PC-3 (cell line): ENCODE measurements around the gene NABP1. TPM values are rescaled to one million over a fixed set of nuclear protein-coding genes. Genes with fewer than 3 reads are reported as not detected.

Experiments
- ATAC-seq: fragments of 200-7000 bp; cut with Tn5 transposase; 2 replicates; pipeline ENCODE4 v1.9.1; 2020; ENCODE audit warnings: mild to moderate bottlenecking, moderate library complexity
- BruUV-seq: library from RNA; stranded (reverse); fragments of 400-500 nt; replicated peaks from 2 replicates; lab custom pipeline; 2021; lab: Mats Ljungman, UMichigan
- CTCF ChIA-PET: fragments of 300-600 bp; sonication (Branson Sonifier 250); formaldehyde crosslinking; loops from one replicate; lab custom pipeline; 2022; ENCODE audit warnings: antibody characterized with exemption; lab: Charles Lee
- POLR2A ChIA-PET: fragments of 300-600 bp; sonication (Branson Sonifier 250); formaldehyde crosslinking; loops from one replicate; lab custom pipeline; 2022; ENCODE audit warnings: antibody characterized with exemption; ENCODE audit not compliant: unreplicated experiment; lab: Charles Lee
- DNase-seq: peaks from one replicate; pipeline ENCODE4 v3.0.0-alpha.2; 2015
- H2AFZ ChIP-seq: fragments of 300-600 bp; sonication (generic); 2 replicates; pipeline ENCODE4 v1.6.0; 2016; ENCODE audit warnings: antibody characterized with exemption, low read length
- H3F3A ChIP-seq: fragments of 300-600 bp; sonication (generic); one replicate; pipeline ENCODE4 v1.6.0; 2017; ENCODE audit warnings: antibody characterized with exemption, low read length, control low read depth, mild to moderate bottlenecking; ENCODE audit not compliant: unreplicated experiment
- H3K27ac ChIP-seq: fragments of 300-600 bp; sonication (generic); 2 replicates; pipeline ENCODE4 v1.5.1; 2016; ENCODE audit warnings: mild to moderate bottlenecking, low read length
- H3K27me3 ChIP-seq: fragments of 300-600 bp; sonication (generic); 2 replicates; pipeline ENCODE4 v1.6.1; 2016; ENCODE audit warnings: low read length, mixed read lengths
- H3K36me3 ChIP-seq: fragments of 300-600 bp; sonication (generic); 2 replicates; pipeline ENCODE4 v1.6.1; 2016; ENCODE audit warnings: low read depth, mixed run types, low read length, mixed read lengths
- H3K4me1 ChIP-seq: fragments of 300-600 bp; sonication (generic); 2 replicates; pipeline ENCODE4 v1.5.1; 2016; ENCODE audit warnings: low read length; ENCODE audit not compliant: insufficient read depth
- H3K4me2 ChIP-seq: fragments of 300-600 bp; sonication (generic); 2 replicates; pipeline ENCODE4 v1.6.0; 2016; ENCODE audit warnings: low read length
- H3K4me3 ChIP-seq: fragments of 300-600 bp; sonication (generic); 2 replicates; pipeline ENCODE4 v1.5.1; 2016; ENCODE audit warnings: mild to moderate bottlenecking, low read length, mixed read lengths
- H3K79me2 ChIP-seq: fragments of 300-600 bp; sonication (generic); 2 replicates; pipeline ENCODE4 v1.6.1; 2017; ENCODE audit warnings: low read length, mixed read lengths
- H3K9ac ChIP-seq: fragments of 300-600 bp; sonication (generic); 2 replicates; pipeline ENCODE4 v1.6.0; 2016; ENCODE audit warnings: mild to moderate bottlenecking, low read length
- H3K9me2 ChIP-seq: fragments of 300-600 bp; sonication (generic); replicated peaks from 2 replicates; pipeline ENCODE4 v1.6.1; 2016; ENCODE audit warnings: mixed run types, low read length, mixed read lengths
- H3K9me3 ChIP-seq: fragments of 300-600 bp; sonication (generic); 2 replicates; pipeline ENCODE4 v1.6.1; 2016; ENCODE audit warnings: low read length, mixed read lengths
- H4K20me1 ChIP-seq: fragments of 300-600 bp; sonication (generic); 2 replicates; pipeline ENCODE4 v1.6.1; 2016; ENCODE audit warnings: low read length, mixed read lengths
- CTCF ChIP-seq: fragments of 300-600 bp; sonication (generic); conservative IDR thresholded peaks from 2 replicates; pipeline ENCODE4 v1.5.1; 2017; ENCODE audit warnings: antibody characterized with exemption, low read depth, mild to moderate bottlenecking, low read length
- EZH2 ChIP-seq: fragments of 300-600 bp; sonication (generic); IDR thresholded peaks from one replicate; pipeline ENCODE4 v1.6.1; 2017; ENCODE audit warnings: antibody characterized with exemption, mild to moderate bottlenecking, low read length; ENCODE audit not compliant: unreplicated experiment
- EZH2phosphoT487 ChIP-seq: fragments of 300-600 bp; sonication (generic); IDR thresholded peaks from 2 replicates; pipeline ENCODE4 v1.6.1; 2018; ENCODE audit warnings: mild to moderate bottlenecking, antibody characterized with exemption, low read length, borderline replicate concordance
- intact Hi-C: fragments of 100-400 bp; cut with micrococcal nuclease; formaldehyde crosslinking; loops from 2 replicates; pipeline ENCODE4 v1.9.0; 2023
- total RNA-seq: library from RNA; depleted of rRNA; stranded (reverse); fragments of >200 nt; gene quantifications from 2 replicates; pipeline ENCODE4 v1.2.3, GENCODE V29; 2014

NABP1 gene
- total RNA-seq, 1 experiment from 2014 or later: 56.8 TPM

GRCh38 chr2:191636586-191636985 is 41.4 kb upstream of the NABP1 start:
- ATAC-seq: no peak
- no TSS peak for BruUV-seq
- Histone ChIP-seq H3K4me1 (peaks cover 72% of the 10 kb centered on the region), H3K9me2 (no peaks in the 10 kb centered on the region), H3K79me2 (no peaks in the 10 kb centered on the region), H3K36me3 (no peaks in the 10 kb centered on the region), H3K4me3 (peak overlapping the region; percentile 41; the same call in 1 of the 2 replicates), H2AFZ (no peak overlapping the region), H3F3A (peaks cover 23% of the 10 kb centered on the region), H3K27ac (peak overlapping the region; percentile 99), H3K27me3 (no peaks in the 10 kb centered on the region), H3K9me3 (no peaks in the 10 kb centered on the region), H4K20me1 (no peaks in the 10 kb centered on the region), H3K4me2 (peak overlapping the region; percentile 90), H3K9ac (peak overlapping the region; percentile 92)
- ChIA-PET POLR2A (interaction anchor here (0.6 to 3.8 kb wide), 3 partner anchors 9 to 231 kb away, joined by 3 to 52 read pairs (median 6); partner anchors contain the start of gene NABP1), CTCF (interaction anchor here (1.2 kb wide), 1 partner anchor 55 kb away, joined by 4 read pairs; no protein-coding TSS in a partner anchor)
- TF ChIP-seq EZH2: no peak
- no peak for TF ChIP-seq CTCF
- no peak for TF ChIP-seq EZH2phosphoT487
- intact Hi-C loops: no loop called here
- no peak for DNase-seq

- Histone ChIP-seq H3K9ac (peak overlapping the region; percentile 92), H3K9me3 (no peaks in the 10 kb centered on the region), H3K27ac (peak overlapping the region; percentile 99), H3K4me2 (peak overlapping the region; percentile 90), H3K36me3 (no peaks in the 10 kb centered on the region), H3K79me2 (no peaks in the 10 kb centered on the region), H2AFZ (no peak overlapping the region), H3K9me2 (no peaks in the 10 kb centered on the region), H3K27me3 (no peaks in the 10 kb centered on the region), H3K4me3 (peak overlapping the region; percentile 60), H3K4me1 (peaks cover 64% of the 10 kb centered on the region), H3F3A (peaks cover 23% of the 10 kb centered on the region), H4K20me1 (no peaks in the 10 kb centered on the region)
- ChIA-PET POLR2A (interaction anchor here (0.7 to 3.8 kb wide), 6 partner anchors 8 to 421 kb away, joined by 3 to 52 read pairs (median 5); partner anchors contain the start of gene NABP1), CTCF (interaction anchor here (0.6 to 1.2 kb wide), 3 partner anchors 54 to 585 kb away, joined by 4 read pairs; no protein-coding TSS in a partner anchor)
- ATAC-seq: peak; percentile 80
- TF ChIP-seq EZH2phosphoT487 (no peak), CTCF (no peak), EZH2 (no peak)
- DNase-seq: peak; percentile 95
- BruUV-seq: TSS peak; percentile 72
- intact Hi-C loops: loop anchor here (1.0 kb wide), 5 partner anchors 9 to 66 kb away; partner anchors contain the start of gene NABP1
These were observed 40.5 kb upstream of the NABP1 start for GRCh38 chr2:191637182-191638078.
